Measurements from ENCODE around the gene GAL. TPM values are rescaled to one million over a fixed set of nuclear protein-coding genes. Genes with fewer than 3 reads are reported as not detected.

GAL gene
- total RNA-seq, 1 experiment from 2014 or later = 65.2 TPM

GRCh38 chr11:68721075-68721474 lies 36.7 kb downstream of the GAL start:
- no peak overlapping the region for H2BK20ac ChIP-seq (ENCODE audit: low read depth, low read length, poor library complexity, severe bottlenecking)
- no peak overlapping the region for H3K56ac ChIP-seq (ENCODE audit: insufficient read length, low read depth, low read length)
- no peak overlapping the region for H4K91ac ChIP-seq (ENCODE audit: insufficient read length, low read depth, low read length)
- no peak overlapping the region for H4K8ac ChIP-seq (replicated peaks; ENCODE audit: insufficient read length, low read depth, low read length)
- no peak overlapping the region for H3K4me3 Mint-ChIP-seq
- no peaks in the 10 kb centered on the region for H3K27me3 Mint-ChIP-seq (ENCODE audit: low read depth)
- H3K27me3 ChIP-seq (ENCODE audit: insufficient read depth, low read length) = no peaks in the 10 kb centered on the region
- no peaks in the 10 kb centered on the region for H3K23me2 ChIP-seq (ENCODE audit: insufficient read length, low read depth, low read length, poor library complexity, severe bottlenecking)
- H2BK120ac ChIP-seq (ENCODE audit: low read depth, low read length, poor library complexity, severe bottlenecking) = no peak overlapping the region
- peaks cover 10 to 12% of the 10 kb centered on the region in 2 experiments for H3K9me3 Mint-ChIP-seq
- no peak overlapping the region for H4K5ac ChIP-seq (ENCODE audit: insufficient read length, low read depth, low read length)
- H3K36me3 Mint-ChIP-seq (ENCODE audit: insufficient read depth in 1 of 3, low read depth in 3 of 3) = peaks cover 0 to 5% (median 3%) of the 10 kb centered on the region in 3 experiments; a peak in 3 of 7 replicates
- H3K14ac ChIP-seq (ENCODE audit: insufficient read depth, low read length) = no peak overlapping the region
- H3K4me1 Mint-ChIP-seq = peaks cover 3% of the 10 kb centered on the region in 2 experiments
- H3K27ac Mint-ChIP-seq = no peak overlapping the region
- H3K79me2 ChIP-seq (ENCODE audit: insufficient read depth, low read length) = no peaks in the 10 kb centered on the region
- no peak overlapping the region for H2AFZ ChIP-seq (ENCODE audit: low read length)
- H3K9me3 ChIP-seq (ENCODE audit: control insufficient read depth, low read depth, low read length) = no peaks in the 10 kb centered on the region
- no peak overlapping the region for H3K9ac ChIP-seq (ENCODE audit: extremely low read depth, insufficient read length, low read length)
- no peak overlapping the region for H2BK15ac ChIP-seq (ENCODE audit: low read depth, low read length)
- no peak overlapping the region for H3K4me2 ChIP-seq (ENCODE audit: insufficient read depth, insufficient read length, low read length)
- no peak overlapping the region for H2AK5ac ChIP-seq (ENCODE audit: insufficient read length, low read length)
- H3K23ac ChIP-seq (ENCODE audit: insufficient read length, low read depth, low read length) = no peak overlapping the region
- H3T11ph ChIP-seq (ENCODE audit: low read length) = no peak overlapping the region
- H3K4me1 ChIP-seq (ENCODE audit: insufficient read depth, low read length) = no peaks in the 10 kb centered on the region
- no peak overlapping the region for H2BK12ac ChIP-seq (ENCODE audit: insufficient read length, low read depth, low read length)
- no peak overlapping the region for H2BK5ac ChIP-seq (ENCODE audit: insufficient read length, low read length)
- H3K18ac ChIP-seq (ENCODE audit: insufficient read length, low read depth, low read length) = no peak overlapping the region
- WGBS (ENCODE audit: extremely low coverage, insufficient read length, low lambda C conversion rate) = no CpG with 5 or more reads among the region's 2 CpGs
- no peak overlapping the region for H3K4ac ChIP-seq (ENCODE audit: low read depth, low read length)
- DNase-seq = no peak
- TF ChIP-seq, protein P1, sequence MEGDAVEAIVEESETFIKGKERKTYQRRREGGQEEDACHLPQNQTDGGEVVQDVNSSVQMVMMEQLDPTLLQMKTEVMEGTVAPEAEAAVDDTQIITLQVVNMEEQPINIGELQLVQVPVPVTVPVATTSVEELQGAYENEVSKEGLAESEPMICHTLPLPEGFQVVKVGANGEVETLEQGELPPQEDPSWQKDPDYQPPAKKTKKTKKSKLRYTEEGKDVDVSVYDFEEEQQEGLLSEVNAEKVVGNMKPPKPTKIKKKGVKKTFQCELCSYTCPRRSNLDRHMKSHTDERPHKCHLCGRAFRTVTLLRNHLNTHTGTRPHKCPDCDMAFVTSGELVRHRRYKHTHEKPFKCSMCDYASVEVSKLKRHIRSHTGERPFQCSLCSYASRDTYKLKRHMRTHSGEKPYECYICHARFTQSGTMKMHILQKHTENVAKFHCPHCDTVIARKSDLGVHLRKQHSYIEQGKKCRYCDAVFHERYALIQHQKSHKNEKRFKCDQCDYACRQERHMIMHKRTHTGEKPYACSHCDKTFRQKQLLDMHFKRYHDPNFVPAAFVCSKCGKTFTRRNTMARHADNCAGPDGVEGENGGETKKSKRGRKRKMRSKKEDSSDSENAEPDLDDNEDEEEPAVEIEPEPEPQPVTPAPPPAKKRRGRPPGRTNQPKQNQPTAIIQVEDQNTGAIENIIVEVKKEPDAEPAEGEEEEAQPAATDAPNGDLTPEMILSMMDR (conservative IDR thresholded peaks at IDR 0.05) = no peak
- H4K20me1 ChIP-seq (ENCODE audit: control insufficient read depth, insufficient read depth, insufficient read length) = no peaks in the 10 kb centered on the region
- no peak overlapping the region for H3K27ac ChIP-seq (ENCODE audit: insufficient read length, low read depth, low read length)
- H3K79me1 ChIP-seq (ENCODE audit: insufficient read depth, low read depth, low read length, poor library complexity, severe bottlenecking) = no peaks in the 10 kb centered on the region
